Muscle of leg (tissue), 11 donors: ENCODE results near the gene TRIO. TPM values are rescaled to one million over a fixed set of nuclear protein-coding genes. Genes with fewer than 3 reads are reported as not detected.
"Not testable (repeated sequence)": the region's sequence is repeated elsewhere in the genome, so short reads cannot be mapped to it uniquely, and the experiment has no call there.

ENCODE experiments used
- DNase-seq: peaks from one replicate; pipeline ENCODE4 v3.0.0; 2013
- H3K27ac ChIP-seq: one replicate; pipeline ENCODE4 v1.5.1; 2013; ENCODE audit warnings: mild to moderate bottlenecking, low read length, control low read depth
- H3K27me3 ChIP-seq: one replicate; pipeline ENCODE4 v1.6.1; 2013; ENCODE audit warnings: low read length; ENCODE audit not compliant: control insufficient read depth, insufficient read depth
- H3K36me3 ChIP-seq: one replicate; pipeline ENCODE4 v1.6.1; 2013; ENCODE audit warnings: low read length; ENCODE audit not compliant: control insufficient read depth, insufficient read depth
- H3K4me1 ChIP-seq: one replicate; pipeline ENCODE4 v1.6.1; 2013; ENCODE audit warnings: low read length; ENCODE audit not compliant: control insufficient read depth, insufficient read depth
- H3K4me3 ChIP-seq: one replicate; pipeline ENCODE4 v1.5.1; 2013; ENCODE audit warnings: low read length, control low read depth
- H3K9me3 ChIP-seq: replicated peaks from 2 replicates; pipeline ENCODE4 v1.6.1; 2013; ENCODE audit warnings: low read depth, low read length; ENCODE audit not compliant: control insufficient read depth
- WGBS: methylation state at CpG from one replicate; pipeline ENCODE4 v1.1.5; 2013; ENCODE audit warnings: missing lambda C conversion rate; ENCODE audit not compliant: insufficient coverage; 5-methylcytosine and 5-hydroxymethylcytosine counted together
- polyA plus RNA-seq, 8 donors: library from polyadenylated mRNA; unstranded; fragments of 120-200 nt; gene quantifications; one replicate each; pipeline versions ENCODE4 v1.2.1 to v1.2.3, GENCODE V29; 2013; ENCODE audit warnings: inconsistent platforms in 1 of 8, low replicate concordance in 1 of 8; ENCODE audit not compliant: insufficient read length in 8 of 8, insufficient read depth in 1 of 8
- total RNA-seq: library from RNA; stranded (reverse); fragments of 120-200 nt; gene quantifications from one replicate; pipeline ENCODE4 v1.2.4, GENCODE V29; 2013

Gene TRIO
- total and polyA plus RNA-seq, 9 donors = 124 to 219 (median 168) TPM

- H3K36me3 ChIP-seq = peaks cover 50% of the 10 kb centered on the region
- H3K9me3 ChIP-seq = no peaks in the 10 kb centered on the region
- no peaks in the 10 kb centered on the region for H3K4me1 ChIP-seq
- no peak for DNase-seq
- no peaks in the 10 kb centered on the region for H3K27me3 ChIP-seq
- H3K4me3 ChIP-seq = no peak overlapping the region
- no peak overlapping the region for H3K27ac ChIP-seq
- no CpG with 5 or more reads among the region's 1 CpG for whole genome bisulfite sequencing
Observed at GRCh38 chr5:14388741-14389140, 245.6 kb downstream of the TRIO start.

DNA sequence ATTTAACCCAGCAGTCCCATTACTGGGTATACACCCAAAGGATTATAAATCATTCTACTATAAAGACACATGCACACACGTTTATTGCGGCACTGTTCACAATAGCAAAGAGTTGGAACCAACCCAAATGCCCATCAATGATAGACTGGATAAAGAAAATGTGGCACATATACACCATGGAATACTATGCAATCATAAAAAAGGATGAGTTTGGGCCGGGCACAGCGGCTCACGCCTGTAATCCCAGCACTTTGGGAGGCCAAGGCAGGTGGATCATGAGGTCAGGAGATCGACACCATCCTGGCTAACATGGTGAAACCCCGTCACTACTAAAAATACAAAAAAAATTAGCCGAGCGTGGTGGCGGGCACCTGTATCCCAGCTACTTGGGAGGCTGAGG lies 249.4 kb downstream of the TRIO start:
- 80% methylated on average over 1 of the region's 10 CpGs for WGBS
- not testable (repeated sequence) for H3K4me3 ChIP-seq, DNase-seq, H3K27ac ChIP-seq, H3K27me3 ChIP-seq, H3K9me3 ChIP-seq, H3K4me1 ChIP-seq
- H3K36me3 ChIP-seq = peaks cover 49% of the 10 kb centered on the region

DNA sequence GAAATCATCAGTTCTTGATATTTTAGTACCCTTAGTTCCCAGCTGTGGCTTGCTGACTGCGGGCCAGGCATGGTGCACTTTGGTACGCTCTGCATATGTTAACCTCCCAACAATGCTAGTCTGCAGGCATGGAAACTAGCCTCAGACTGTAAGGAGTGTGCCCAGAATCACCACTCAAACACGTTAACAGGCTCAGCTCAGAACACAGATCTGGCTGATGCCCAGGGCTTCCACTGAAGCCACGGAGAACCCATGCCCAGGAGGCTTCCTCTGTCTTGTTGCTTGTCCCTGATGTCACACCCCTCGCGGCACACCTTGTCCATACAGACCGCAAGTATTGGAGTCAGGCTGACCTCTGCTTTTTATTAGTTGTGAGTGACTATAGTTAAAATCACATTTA lies 251.2 kb downstream of the TRIO start:
- peaks cover 46% of the 10 kb centered on the region for H3K36me3 ChIP-seq
- no peak for DNase-seq
- no peak overlapping the region for H3K4me3 ChIP-seq
- 93% methylated on average over 4 of the region's 7 CpGs for WGBS
- H3K27me3 ChIP-seq = no peaks in the 10 kb centered on the region
- H3K27ac ChIP-seq = no peak overlapping the region
- H3K4me1 ChIP-seq = peaks cover under 1% of the 10 kb centered on the region
- no peaks in the 10 kb centered on the region for H3K9me3 ChIP-seq

DNA sequence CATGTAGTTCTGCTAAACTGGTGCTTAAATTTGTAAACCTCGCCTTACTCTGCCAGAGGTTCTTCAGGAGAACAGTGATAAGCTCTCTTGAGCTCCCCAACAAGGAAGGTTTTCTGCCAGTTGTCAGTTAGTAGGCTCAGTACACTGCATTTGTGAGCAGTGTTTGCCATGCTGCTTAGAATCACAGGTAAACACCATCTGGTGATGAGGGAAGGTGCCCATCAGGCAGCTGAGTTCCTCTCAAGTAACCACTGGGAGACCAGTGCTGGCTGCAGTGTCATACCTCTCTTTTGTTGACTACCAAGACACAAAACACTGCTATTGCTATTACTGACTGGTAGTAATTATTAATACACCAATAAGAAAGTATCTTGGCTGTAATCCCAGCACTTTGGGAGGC lies 252.3 kb downstream of the TRIO start:
- no peaks in the 10 kb centered on the region for H3K27me3 ChIP-seq
- H3K36me3 ChIP-seq = peaks cover 39% of the 10 kb centered on the region
- H3K4me1 ChIP-seq = peaks cover 6% of the 10 kb centered on the region
- WGBS = 86% methylated on average over 1 of the region's 1 CpG
- H3K9me3 ChIP-seq = no peaks in the 10 kb centered on the region
- H3K4me3 ChIP-seq = no peak overlapping the region
- no peak overlapping the region for H3K27ac ChIP-seq
- no peak for DNase-seq

DNA sequence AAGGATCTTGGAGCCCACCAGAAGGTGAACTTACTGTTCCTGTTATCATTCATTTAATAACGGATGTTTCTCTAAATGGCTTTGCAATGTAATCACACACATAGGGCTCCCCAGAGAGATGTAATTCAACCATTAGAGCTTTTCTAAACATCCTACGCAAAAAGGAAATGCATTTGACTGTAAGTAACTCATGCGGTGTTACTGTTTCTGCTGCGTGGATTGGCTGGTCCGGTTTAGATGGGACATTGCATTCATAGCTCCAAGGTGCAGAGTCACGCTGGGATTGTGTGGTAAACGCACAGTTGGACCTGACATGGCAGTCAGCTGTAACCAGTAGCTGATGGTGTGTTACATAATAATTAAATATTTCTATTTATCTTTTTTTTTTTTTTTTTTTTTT lies 252.9 kb downstream of the TRIO start:
- Histone ChIP-seq H3K9me3 (no peaks in the 10 kb centered on the region), H3K4me1 (peaks cover 6% of the 10 kb centered on the region), H3K4me3 (no peak overlapping the region), H3K27me3 (no peaks in the 10 kb centered on the region), H3K36me3 (peaks cover 40% of the 10 kb centered on the region), H3K27ac (no peak overlapping the region)
- no peak for DNase-seq
- no CpG with 5 or more reads among the region's 7 CpGs for WGBS

DNA sequence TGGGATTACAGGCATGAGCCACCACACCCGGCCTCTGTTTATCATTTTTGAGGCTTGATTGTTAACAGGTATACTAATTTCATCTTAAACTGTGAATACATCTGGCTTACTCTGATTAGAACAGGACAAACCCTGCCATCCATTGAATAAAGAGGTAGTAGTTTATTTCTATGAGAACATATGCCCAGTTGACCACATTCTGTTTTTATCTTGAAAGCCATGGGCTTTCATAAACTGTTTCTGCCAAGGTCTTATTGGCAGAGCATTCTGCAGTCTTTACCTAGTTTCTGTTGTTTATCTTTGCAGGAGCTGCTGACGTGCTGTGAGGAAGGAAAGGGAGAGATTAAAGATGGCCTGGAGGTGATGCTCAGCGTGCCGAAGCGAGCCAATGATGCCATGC lies 253.6 kb downstream of the TRIO start:
- H3K27ac ChIP-seq = no peak overlapping the region
- peaks cover 8% of the 10 kb centered on the region for H3K4me1 ChIP-seq
- DNase-seq = no peak
- H3K36me3 ChIP-seq = peaks cover 40% of the 10 kb centered on the region
- no peaks in the 10 kb centered on the region for H3K27me3 ChIP-seq
- 80% methylated on average over 1 of the region's 5 CpGs for WGBS
- H3K4me3 ChIP-seq = no peak overlapping the region
- no peaks in the 10 kb centered on the region for H3K9me3 ChIP-seq

DNA sequence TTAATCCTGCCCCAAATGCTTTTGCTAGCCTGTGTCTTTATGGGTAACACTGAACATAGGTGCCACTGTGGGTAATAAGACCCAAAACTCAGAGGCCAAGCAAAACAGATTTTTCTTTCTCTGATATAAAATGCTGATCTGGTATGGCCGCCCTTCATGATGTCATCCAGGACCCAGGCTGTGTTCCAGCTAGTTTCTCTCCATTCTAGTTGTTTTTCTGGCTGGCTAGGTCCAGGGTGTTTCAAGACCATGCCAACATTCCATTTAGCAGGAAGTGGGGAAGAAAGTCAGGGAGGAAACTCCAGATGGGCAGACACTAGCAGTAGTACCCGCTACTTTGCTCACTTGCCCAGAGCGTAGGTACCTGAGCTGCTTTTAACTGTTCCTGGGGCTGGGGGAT lies 254.6 kb downstream of the TRIO start:
- Histone ChIP-seq H3K36me3 (peaks cover 41% of the 10 kb centered on the region), H3K27me3 (no peaks in the 10 kb centered on the region), H3K4me1 (peaks cover 8% of the 10 kb centered on the region), H3K9me3 (no peaks in the 10 kb centered on the region), H3K27ac (no peak overlapping the region), H3K4me3 (no peak overlapping the region)
- WGBS = 76% methylated on average over 3 of the region's 3 CpGs
- DNase-seq = peak; percentile 39

GRCh38 chr5:14399054-14399692 lies 256.0 kb downstream of the TRIO start:
- Histone ChIP-seq H3K4me1 (peaks cover 8% of the 10 kb centered on the region), H3K27ac (peak overlapping the region; percentile 65)
- peak; percentile 92 for DNase-seq

GRCh38 chr5:14400085-14400484 lies 256.9 kb downstream of the TRIO start:
- peaks cover 41% of the 10 kb centered on the region for H3K36me3 ChIP-seq
- DNase-seq = peak; percentile 89
- H3K4me3 ChIP-seq = no peak overlapping the region
- peaks cover 8% of the 10 kb centered on the region for H3K4me1 ChIP-seq
- H3K27me3 ChIP-seq = no peaks in the 10 kb centered on the region
- no peaks in the 10 kb centered on the region for H3K9me3 ChIP-seq
- 40% methylated on average over 2 of the region's 2 CpGs for WGBS
- H3K27ac ChIP-seq = no peak overlapping the region

More at GRCh38 chr5:14399054-14399692, 256.0 kb downstream of the TRIO start:
- Histone ChIP-seq H3K27me3 (no peaks in the 10 kb centered on the region), H3K4me3 (no peak overlapping the region), H3K9me3 (no peaks in the 10 kb centered on the region), H3K36me3 (peaks cover 40% of the 10 kb centered on the region)
- WGBS = 39% methylated on average over 2 of the region's 4 CpGs

GRCh38 chr5:14400611-14401010 lies 257.5 kb downstream of the TRIO start:
- Histone ChIP-seq H3K27ac (no peak overlapping the region), H3K4me1 (peaks cover 8% of the 10 kb centered on the region), H3K27me3 (no peaks in the 10 kb centered on the region), H3K9me3 (no peaks in the 10 kb centered on the region), H3K36me3 (peaks cover 41% of the 10 kb centered on the region), H3K4me3 (no peak overlapping the region)
- WGBS = 58% methylated on average over 4 of the region's 5 CpGs
- DNase-seq = no peak

- Histone ChIP-seq H3K4me1 (peaks cover 8% of the 10 kb centered on the region), H3K27ac (no peak overlapping the region), H3K9me3 (no peaks in the 10 kb centered on the region), H3K4me3 (no peak overlapping the region), H3K27me3 (no peaks in the 10 kb centered on the region), H3K36me3 (peaks cover 47% of the 10 kb centered on the region)
- DNase-seq = no peak
- WGBS = 38% methylated on average over 3 of the region's 3 CpGs
Observed at GRCh38 chr5:14401639-14402038, 258.5 kb downstream of the TRIO start.
